Keratinocyte (primary cell): ENCODE data around the gene ANXA4. TPM values are rescaled to one million over a fixed set of nuclear protein-coding genes. Genes with fewer than 3 reads are reported as not detected.

Source experiments
- DNase-seq: peaks from one replicate; pipeline ENCODE4 v3.0.0-alpha.2; 2011; ENCODE audit warnings: low read depth, missing footprints, low spot score
- FAIRE-seq: peaks from 2 replicates; lab custom pipeline; 2011; peaks lifted over from hg19 to GRCh38; lab: Jason Lieb, UNC
- H2AFZ ChIP-seq: 2 replicates; pipeline ENCODE4 v1.6.0; 2012; ENCODE audit warnings: low read length, control low read depth, inconsistent platforms; ENCODE audit not compliant: control insufficient read depth
- H3K27ac ChIP-seq: 2 replicates; pipeline ENCODE4 v1.5.1; 2011; ENCODE audit warnings: low read length; ENCODE audit not compliant: control insufficient read depth, insufficient read depth
- H3K27me3 ChIP-seq: 3 replicates; pipeline ENCODE4 v1.6.0; 2011; ENCODE audit warnings: low read length; ENCODE audit not compliant: control insufficient read depth, insufficient read depth; ENCODE audit errors: extremely low read depth
- H3K36me3 ChIP-seq, 2 experiments: 2 replicates in 1 of 2; 3 replicates in 1 of 2; pipeline ENCODE4 v1.5.1; 2011; ENCODE audit warnings: low read length in 2 of 2, mild to moderate bottlenecking in 1 of 2; ENCODE audit not compliant: control insufficient read depth in 2 of 2, insufficient read depth in 2 of 2; ENCODE audit errors: extremely low read depth in 1 of 2
- H3K4me1 ChIP-seq: 3 replicates; pipeline ENCODE4 v1.5.1; 2011; ENCODE audit warnings: low read length; ENCODE audit not compliant: control insufficient read depth, insufficient read depth; ENCODE audit errors: extremely low read depth
- H3K4me2 ChIP-seq: 3 replicates; pipeline ENCODE4 v1.6.0; 2011; ENCODE audit warnings: low read depth, low read length; ENCODE audit not compliant: control insufficient read depth, insufficient read depth; ENCODE audit errors: extremely low read depth
- H3K4me3 ChIP-seq, 3 experiments: fragments of 200-600 bp in 1 of 3; sonication (generic) in 1 of 3; 2 replicates in 2 of 3; 3 replicates in 1 of 3; pipeline ENCODE4 v1.5.1; 2011 to 2016; ENCODE audit warnings: low read length in 3 of 3, mild to moderate bottlenecking in 3 of 3, control low read depth in 2 of 3, inconsistent platforms in 1 of 3, low read depth in 1 of 3, mixed read lengths in 1 of 3, mixed run types in 1 of 3, moderate library complexity in 1 of 3; ENCODE audit not compliant: control insufficient read depth in 2 of 3, insufficient read depth in 2 of 3; ENCODE audit errors: extremely low read depth in 1 of 3
- H3K79me2 ChIP-seq: 2 replicates; pipeline ENCODE4 v1.6.0; 2012; ENCODE audit warnings: low read length; ENCODE audit not compliant: control insufficient read depth, insufficient read depth
- H3K9ac ChIP-seq: 3 replicates; pipeline ENCODE4 v1.6.0; 2011; ENCODE audit warnings: low read length; ENCODE audit not compliant: control insufficient read depth, insufficient read depth; ENCODE audit errors: extremely low read depth
- H3K9me1 ChIP-seq: 3 replicates; pipeline ENCODE4 v1.6.0; 2011; ENCODE audit warnings: low read length; ENCODE audit not compliant: control insufficient read depth, insufficient read depth; ENCODE audit errors: extremely low read depth
- H3K9me3 ChIP-seq: 2 replicates; pipeline ENCODE4 v1.5.1; 2012; ENCODE audit warnings: low read depth, low read length; ENCODE audit not compliant: control insufficient read depth
- H4K20me1 ChIP-seq: 3 replicates; pipeline ENCODE4 v1.6.0; 2011; ENCODE audit warnings: low read length; ENCODE audit not compliant: control insufficient read depth, insufficient read depth; ENCODE audit errors: extremely low read depth
- CTCF ChIP-seq, 3 experiments: IDR thresholded peaks in 1 of 3; conservative IDR thresholded peaks in 1 of 3; optimal IDR thresholded peaks in 1 of 3; 2 replicates in 2 of 3; 3 replicates in 1 of 3; pipeline versions ENCODE3 to v1.5.1; 2011; ENCODE audit warnings: low read length in 3 of 3, mild to moderate bottlenecking in 3 of 3, moderate library complexity in 2 of 3, control low read depth in 1 of 3, inconsistent platforms in 1 of 3; ENCODE audit not compliant: insufficient read depth in 2 of 3; ENCODE audit errors: extremely low read depth in 1 of 3
- EZH2 ChIP-seq: IDR thresholded peaks from one replicate; pipeline ENCODE4 v1.6.1; 2012; ENCODE audit warnings: inconsistent platforms, mild to moderate bottlenecking, low read length, moderate library complexity
- dilution Hi-C: fragments of 300-500 bp; cut with MboI; formaldehyde crosslinking; loops from one replicate; pipeline ENCODE4 v1.7.0; 2020; ENCODE audit warnings: low sequenced_read_pairs; ENCODE audit not compliant: extremely low pct_ligation_motif_present
- polyA plus RNA-seq, 5 experiments: library from polyadenylated mRNA; depleted of rRNA in 3 of 5; stranded (reverse) in 3 of 5; stranded (forward) in 1 of 5; unstranded in 1 of 5; fragments of >200 nt; gene quantifications; 1 replicate in 1 of 5; 2 replicates in 3 of 5; 3 replicates in 1 of 5; pipeline versions ENCODE4 v1.2.1 to v1.2.3, GENCODE V29; 2011 to 2012; ENCODE audit warnings: missing spikeins in 2 of 5, low read depth in 1 of 5, low replicate concordance in 1 of 5

Gene ANXA4
- polyA plus RNA-seq, 1 donor (not counting 4 experiments of a cell fraction or from before 2014, with no cell fraction given): 209 TPM

GRCh38 chr2:69768235-69768634 is 26.3 kb downstream of the ANXA4 start:
- no peak for TF ChIP-seq EZH2
- TF ChIP-seq CTCF (optimal IDR thresholded peaks at IDR 0.05 in 1 of 3, IDR thresholded peaks at IDR 0.05 in 1 of 3, conservative IDR thresholded peaks at IDR 0.05 in 1 of 3; ENCODE audit: extremely low read depth in 1 of 3, insufficient read depth in 2 of 3, low read length in 3 of 3): no peak
- peaks cover 0 to 1% of the 10 kb centered on the region in 2 experiments for H3K36me3 ChIP-seq
- H4K20me1 ChIP-seq: no peaks in the 10 kb centered on the region
- peaks cover 37% of the 10 kb centered on the region for H3K79me2 ChIP-seq
- no peak overlapping the region for H2AFZ ChIP-seq
- no peak overlapping the region for H3K4me2 ChIP-seq
- dilution Hi-C loops: no loop called here
- no peak overlapping the region for H3K9ac ChIP-seq
- no peaks in the 10 kb centered on the region for H3K9me3 ChIP-seq
- no peak overlapping the region for H3K4me3 ChIP-seq
- H3K27ac ChIP-seq: no peak overlapping the region
- no peaks in the 10 kb centered on the region for H3K9me1 ChIP-seq
- peaks cover 29% of the 10 kb centered on the region for H3K4me1 ChIP-seq
- DNase-seq: no peak
- FAIRE-seq: no peak
- no peaks in the 10 kb centered on the region for H3K27me3 ChIP-seq

- peaks cover 0 to 1% of the 10 kb centered on the region in 2 experiments for H3K36me3 ChIP-seq
- no peak for DNase-seq
- no peak overlapping the region for H3K4me2 ChIP-seq
- no peak overlapping the region for H3K9ac ChIP-seq
- peak overlapping the region; percentile 92 for H3K27ac ChIP-seq
- dilution Hi-C loops: no loop called here
- no peaks in the 10 kb centered on the region for H3K27me3 ChIP-seq
- no peak overlapping the region for H3K4me3 ChIP-seq
- no peak for FAIRE-seq
- H4K20me1 ChIP-seq: no peaks in the 10 kb centered on the region
- H3K79me2 ChIP-seq: peaks cover 37% of the 10 kb centered on the region
- TF ChIP-seq CTCF (optimal IDR thresholded peaks at IDR 0.05 in 1 of 3, IDR thresholded peaks at IDR 0.05 in 1 of 3, conservative IDR thresholded peaks at IDR 0.05 in 1 of 3; ENCODE audit: extremely low read depth in 1 of 3, insufficient read depth in 2 of 3, low read length in 3 of 3) (no peak), EZH2 (no peak)
- H2AFZ ChIP-seq: no peak overlapping the region
- peaks cover 32% of the 10 kb centered on the region for H3K4me1 ChIP-seq
- no peaks in the 10 kb centered on the region for H3K9me1 ChIP-seq
- H3K9me3 ChIP-seq: no peaks in the 10 kb centered on the region
Observed at GRCh38 chr2:69768789-69769188, 26.9 kb downstream of the ANXA4 start.
